ENCODE measurements around the gene OSBPL10.

- TF ChIP-seq TAF7 (optimal IDR thresholded peaks at IDR 0.05; ENCODE audit: borderline replicate concordance, low read depth, low read length) (no peak), CREB1 (IDR thresholded peaks at IDR 0.05) (no peak), SIX5 (IDR thresholded peaks at IDR 0.05; ENCODE audit: low read depth, low read length) (no peak), ZNF274 (IDR thresholded peaks at IDR 0.05; ENCODE audit: borderline replicate concordance, extremely low read depth, low read length) (no peak), POLR2A (IDR thresholded peaks at IDR 0.05; ENCODE audit: control extremely low read depth in 1 of 2, low read depth in 2 of 2, low read length in 2 of 2) (no peak), RNF2 (IDR thresholded peaks at IDR 0.05; ENCODE audit: borderline replicate concordance, low read depth, low read length, missing control alignments, poor library complexity, severe bottlenecking) (no peak), YY1 (IDR thresholded peaks at IDR 0.05; ENCODE audit: low read depth, low read length) (no peak)
- TF ChIP-seq, protein P1, sequence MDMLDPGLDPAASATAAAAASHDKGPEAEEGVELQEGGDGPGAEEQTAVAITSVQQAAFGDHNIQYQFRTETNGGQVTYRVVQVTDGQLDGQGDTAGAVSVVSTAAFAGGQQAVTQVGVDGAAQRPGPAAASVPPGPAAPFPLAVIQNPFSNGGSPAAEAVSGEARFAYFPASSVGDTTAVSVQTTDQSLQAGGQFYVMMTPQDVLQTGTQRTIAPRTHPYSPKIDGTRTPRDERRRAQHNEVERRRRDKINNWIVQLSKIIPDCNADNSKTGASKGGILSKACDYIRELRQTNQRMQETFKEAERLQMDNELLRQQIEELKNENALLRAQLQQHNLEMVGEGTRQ (IDR thresholded peaks at IDR 0.05; ENCODE audit: low read length): no peak
Measured at GRCh38 chr3:31859245-31859644, 121.8 kb downstream of the OSBPL10 start.
